H1 (cell line): ENCODE results near the gene MYO16. TPM values are rescaled to one million over a fixed set of nuclear protein-coding genes. Genes with fewer than 3 reads are reported as not detected.

ENCODE experiments used
- polyA plus RNA-seq, 7 experiments: library from polyadenylated mRNA; depleted of rRNA in 3 of 7; stranded (reverse) in 5 of 7; unstranded in 2 of 7; fragments of >200 nt in 5 of 7; fragments of 200-250 nt in 2 of 7; gene quantifications; 1 replicate in 5 of 7; 2 replicates in 1 of 7; 4 replicates in 1 of 7; pipeline versions ENCODE4 v1.2.1 to v1.2.3, GENCODE V29; 2011 to 2013; ENCODE audit warnings: missing spikeins in 2 of 7, mixed read lengths in 2 of 7
- total RNA-seq: library from RNA; stranded (reverse); fragmentation: NEBNext Ultra II Directional; extraction: Animal tissue kit (Norgen Biotek cat#: 25700); gene quantifications from 2 replicates; pipeline ENCODE4 v1.2.1, GENCODE V29; 2021
- TF ChIP-seq, protein P1 (sequence below), 3 experiments: IDR thresholded peaks; 1 replicate in 2 of 3; 2 replicates in 1 of 3; pipeline versions ENCODE4 v1.5.1 to v1.6.1; 2011; ENCODE audit warnings: low read length in 3 of 3, mild to moderate bottlenecking in 3 of 3, inconsistent platforms in 2 of 3, low read depth in 1 of 3, moderate library complexity in 1 of 3; ENCODE audit not compliant: insufficient read depth in 1 of 3; ENCODE audit errors: control extremely low read depth in 1 of 3

Gene MYO16
- total and polyA plus RNA-seq, 2 of the 8 experiments (the other 6 are each of a cell fraction or from before 2014, with no cell fraction given) = 0.02 to 0.22 TPM

DNA sequence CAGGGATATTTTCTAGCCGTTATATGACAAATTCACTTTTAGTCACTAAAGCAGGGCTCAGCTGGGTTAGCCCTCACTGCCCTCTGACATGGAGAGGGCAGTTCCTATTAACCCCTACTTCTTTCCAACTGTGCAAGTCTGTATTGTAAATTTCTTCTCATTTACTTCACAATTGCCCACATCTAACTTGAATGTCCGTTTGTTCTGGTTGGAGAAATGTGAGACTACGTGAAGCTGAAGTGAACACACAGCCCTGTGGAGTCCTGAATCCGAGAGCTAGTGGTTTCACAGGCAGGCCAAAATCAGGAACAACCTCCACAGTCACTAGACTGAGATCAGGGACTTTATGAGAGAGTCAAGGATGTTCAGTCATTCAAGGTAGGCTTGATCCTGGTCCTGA, 4.4 kb upstream of the MYO16 start (continued):
- TF ChIP-seq, protein P1, sequence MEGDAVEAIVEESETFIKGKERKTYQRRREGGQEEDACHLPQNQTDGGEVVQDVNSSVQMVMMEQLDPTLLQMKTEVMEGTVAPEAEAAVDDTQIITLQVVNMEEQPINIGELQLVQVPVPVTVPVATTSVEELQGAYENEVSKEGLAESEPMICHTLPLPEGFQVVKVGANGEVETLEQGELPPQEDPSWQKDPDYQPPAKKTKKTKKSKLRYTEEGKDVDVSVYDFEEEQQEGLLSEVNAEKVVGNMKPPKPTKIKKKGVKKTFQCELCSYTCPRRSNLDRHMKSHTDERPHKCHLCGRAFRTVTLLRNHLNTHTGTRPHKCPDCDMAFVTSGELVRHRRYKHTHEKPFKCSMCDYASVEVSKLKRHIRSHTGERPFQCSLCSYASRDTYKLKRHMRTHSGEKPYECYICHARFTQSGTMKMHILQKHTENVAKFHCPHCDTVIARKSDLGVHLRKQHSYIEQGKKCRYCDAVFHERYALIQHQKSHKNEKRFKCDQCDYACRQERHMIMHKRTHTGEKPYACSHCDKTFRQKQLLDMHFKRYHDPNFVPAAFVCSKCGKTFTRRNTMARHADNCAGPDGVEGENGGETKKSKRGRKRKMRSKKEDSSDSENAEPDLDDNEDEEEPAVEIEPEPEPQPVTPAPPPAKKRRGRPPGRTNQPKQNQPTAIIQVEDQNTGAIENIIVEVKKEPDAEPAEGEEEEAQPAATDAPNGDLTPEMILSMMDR (IDR thresholded peaks at IDR 0.05; ENCODE audit: control extremely low read depth in 1 of 3, insufficient read depth in 1 of 3, low read depth in 1 of 3, low read length in 3 of 3) = no peak
